Measurements from ENCODE around the gene PDLIM3. TPM values are rescaled to one million over a fixed set of nuclear protein-coding genes. Genes with fewer than 3 reads are reported as not detected.
"Not testable (repeated sequence)": the region's sequence is repeated elsewhere in the genome, so short reads cannot be mapped to it uniquely, and the experiment has no call there.

PDLIM3 gene
- polyA plus RNA-seq, 4 donors, result 3.8 to 7.2 (median 4.2) TPM

GRCh38 chr4:185523862-185524261 lies 11.4 kb downstream of the PDLIM3 start:
- no peak for DNase-seq (ENCODE audit: low read depth in 4 of 4, low spot score in 3 of 4)

GRCh38 chr4:185522451-185522850 lies 12.9 kb downstream of the PDLIM3 start:
- DNase-seq (ENCODE audit: low read depth in 4 of 4, low spot score in 3 of 4), result no peak

- DNase-seq (ENCODE audit: low read depth in 4 of 4, low spot score in 3 of 4), result no peak
Measured at GRCh38 chr4:185520119-185520518, 15.2 kb downstream of the PDLIM3 start.

DNA sequence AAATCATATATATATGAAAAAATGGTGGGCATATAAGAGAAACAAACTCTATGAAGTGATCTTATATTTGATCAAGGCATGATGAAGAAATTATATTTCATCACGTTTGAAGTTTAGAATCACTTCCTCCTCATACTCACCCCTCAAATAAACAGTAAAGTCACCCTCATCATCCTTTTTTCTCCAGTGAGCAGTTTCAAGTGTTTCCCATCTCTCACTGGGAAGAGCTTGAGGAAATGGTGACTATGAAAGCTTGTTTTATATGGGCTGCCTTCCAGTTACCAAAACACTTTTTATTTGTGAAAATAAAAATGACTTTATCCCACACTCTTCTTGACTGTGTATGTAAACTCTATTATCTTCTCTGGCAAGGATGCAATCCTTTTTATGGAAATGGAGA lies 16.8 kb downstream of the PDLIM3 start:
- no peak for DNase-seq (ENCODE audit: low read depth in 4 of 4, low spot score in 3 of 4)

DNA sequence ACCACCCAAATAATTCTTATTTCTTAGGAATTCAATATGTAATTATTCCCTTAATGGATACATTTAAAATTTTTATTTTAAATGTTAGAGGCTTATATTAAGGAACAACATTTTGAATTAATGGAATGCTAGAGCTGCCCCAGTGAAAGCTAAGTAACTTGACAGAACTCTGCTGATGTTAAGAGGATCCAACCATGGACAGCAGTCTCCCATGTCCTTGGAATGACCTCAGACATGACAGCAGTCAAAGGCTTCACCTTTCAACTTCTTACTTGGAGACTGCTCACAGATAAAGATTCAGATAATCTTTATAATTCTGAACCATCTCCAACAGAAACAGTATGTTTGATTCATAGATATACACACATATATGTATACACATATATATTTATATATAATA lies 17.2 kb downstream of the PDLIM3 start:
- DNase-seq (ENCODE audit: low read depth in 4 of 4, low spot score in 3 of 4), result no peak

DNA sequence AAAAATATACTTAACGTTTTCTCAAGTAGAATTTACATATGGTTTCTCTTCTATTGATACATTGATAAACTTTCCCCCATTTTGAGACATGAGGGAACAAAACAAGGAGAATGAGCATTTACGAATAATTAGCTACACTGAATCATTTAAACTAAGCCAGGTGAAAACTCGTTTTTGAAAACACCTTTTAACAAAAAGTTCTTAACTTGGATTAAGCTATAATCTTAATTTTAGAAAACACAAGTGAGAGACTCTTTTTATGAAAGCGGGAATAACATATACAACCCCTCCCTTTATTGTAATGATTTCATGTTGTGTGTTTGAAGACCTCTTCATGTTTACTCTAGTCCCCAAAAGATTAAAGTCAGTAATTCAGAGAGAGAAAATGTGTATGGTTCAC lies 20.1 kb downstream of the PDLIM3 start:
- DNase-seq (ENCODE audit: low read depth in 4 of 4, low spot score in 3 of 4), result no peak

DNA sequence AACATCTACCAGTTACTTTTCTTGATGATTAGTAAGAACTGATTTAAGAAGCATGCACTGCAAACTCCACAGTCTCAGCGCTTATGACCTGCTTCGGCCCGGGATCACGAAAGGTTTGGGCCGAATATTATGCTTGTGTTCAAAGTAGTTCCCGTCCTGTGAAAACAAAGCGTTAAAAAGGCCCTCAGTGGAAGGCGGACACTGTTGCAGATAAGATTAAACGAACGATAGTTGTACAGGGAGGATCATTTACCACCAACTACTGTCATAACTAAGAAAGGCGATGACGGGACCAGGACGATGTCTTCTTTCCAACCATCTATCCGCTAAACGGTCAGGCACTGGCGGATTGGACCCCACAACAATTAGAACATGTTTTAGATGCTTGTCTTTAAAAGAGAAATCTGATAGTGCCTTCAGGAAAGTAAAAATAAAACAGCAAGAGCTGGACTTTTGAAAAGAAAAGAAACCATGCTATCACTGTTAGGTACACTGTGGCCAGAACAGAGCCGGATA lies 21.1 kb downstream of the PDLIM3 start:
- no peak for DNase-seq (ENCODE audit: low read depth in 4 of 4, low spot score in 3 of 4)

GRCh38 chr4:185513489-185514181 lies 21.7 kb downstream of the PDLIM3 start:
- DNase-seq (ENCODE audit: low read depth in 4 of 4, low spot score in 3 of 4), result no peak

DNA sequence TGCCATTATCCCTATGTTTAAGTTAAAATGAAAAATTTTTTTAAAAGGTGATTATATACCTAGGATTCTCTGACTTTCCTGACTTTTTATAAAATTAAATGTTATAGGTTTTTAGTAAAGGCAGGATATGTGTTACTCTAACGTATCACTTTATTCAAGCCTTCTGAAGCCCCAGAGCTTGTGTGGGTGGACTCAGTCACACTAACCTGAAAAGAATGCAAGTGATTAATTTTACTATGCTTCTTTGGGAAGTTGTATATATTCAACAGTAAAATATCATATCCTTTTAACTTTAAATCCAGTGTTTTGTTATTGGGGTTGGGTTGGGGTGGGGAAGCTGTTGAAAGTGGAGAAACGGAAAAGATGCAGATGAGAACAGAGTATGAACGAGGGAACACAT lies 22.8 kb downstream of the PDLIM3 start:
- DNase-seq (ENCODE audit: low read depth in 4 of 4, low spot score in 3 of 4), result no peak

GRCh38 chr4:185511243-185511642 lies 24.1 kb downstream of the PDLIM3 start:
- DNase-seq (ENCODE audit: low read depth in 4 of 4, low spot score in 3 of 4), result not testable (repeated sequence)

DNA sequence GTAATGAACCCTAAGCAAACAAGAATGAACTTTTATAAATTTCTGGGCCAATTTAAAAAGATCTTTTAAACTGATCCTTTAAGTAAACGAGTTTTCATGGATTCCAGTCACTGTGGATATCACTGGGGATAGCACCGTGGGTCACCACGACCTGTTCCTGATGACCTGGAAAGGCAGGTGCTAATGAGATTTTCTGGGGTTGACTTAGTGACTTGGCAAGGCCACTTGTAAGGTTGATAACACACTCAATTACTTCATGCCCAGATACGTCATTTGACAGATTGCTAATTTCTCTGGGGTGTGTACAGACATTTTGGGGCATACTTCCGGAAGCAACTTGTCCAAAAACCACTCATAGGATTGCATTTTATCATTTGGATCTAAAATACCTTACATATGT lies 24.5 kb downstream of the PDLIM3 start:
- no peak for DNase-seq (ENCODE audit: low read depth in 4 of 4, low spot score in 3 of 4)

DNA sequence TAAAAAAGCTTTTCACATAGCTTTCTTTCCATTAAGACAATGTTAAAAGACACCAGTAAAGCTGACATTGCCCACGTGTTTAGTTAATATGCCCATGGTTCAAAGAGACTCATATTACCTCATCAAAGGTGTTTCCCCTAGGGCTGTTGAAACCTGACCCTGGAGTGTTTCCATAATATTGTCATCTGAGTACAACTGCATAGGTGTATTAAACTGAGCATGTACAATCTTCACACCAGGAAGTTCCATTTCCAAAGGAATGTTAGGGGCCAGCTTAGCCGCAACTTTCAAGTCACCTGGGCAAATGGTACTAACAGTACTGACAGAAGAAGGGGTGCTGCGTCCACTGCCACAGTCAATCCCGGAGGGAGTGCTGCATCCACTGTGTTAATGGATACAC lies 27.1 kb downstream of the PDLIM3 start:
- peak in 1 of 4 donors; percentile 29 for DNase-seq (ENCODE audit: low read depth in 4 of 4, low spot score in 3 of 4)

GRCh38 chr4:185506422-185506821 lies 28.9 kb downstream of the PDLIM3 start:
- no peak for DNase-seq (ENCODE audit: low read depth in 4 of 4, low spot score in 3 of 4)

GRCh38 chr4:185504098-185505047 lies 30.9 kb downstream of the PDLIM3 start:
- peak; percentile 76 to 86 (median 83) for DNase-seq (ENCODE audit: low read depth in 4 of 4, low spot score in 3 of 4)

GRCh38 chr4:185502386-185502785 lies 32.9 kb downstream of the PDLIM3 start:
- DNase-seq (ENCODE audit: low read depth in 4 of 4, low spot score in 3 of 4), result no peak

GRCh38 chr4:185500576-185500975 lies 34.7 kb downstream of the PDLIM3 start:
- no peak for DNase-seq (ENCODE audit: low read depth in 4 of 4, low spot score in 3 of 4)

- no peak for DNase-seq (ENCODE audit: low read depth in 4 of 4, low spot score in 3 of 4)
Measured at GRCh38 chr4:185500035-185500434, 35.3 kb downstream of the PDLIM3 start.

GRCh38 chr4:185488650-185489049 lies 46.7 kb downstream of the PDLIM3 start:
- no peak for DNase-seq (ENCODE audit: low read depth in 4 of 4, low spot score in 3 of 4)

- no peak for DNase-seq (ENCODE audit: low read depth in 4 of 4, low spot score in 3 of 4)
Measured at GRCh38 chr4:185481401-185481800, 53.9 kb downstream of the PDLIM3 start.

DNA sequence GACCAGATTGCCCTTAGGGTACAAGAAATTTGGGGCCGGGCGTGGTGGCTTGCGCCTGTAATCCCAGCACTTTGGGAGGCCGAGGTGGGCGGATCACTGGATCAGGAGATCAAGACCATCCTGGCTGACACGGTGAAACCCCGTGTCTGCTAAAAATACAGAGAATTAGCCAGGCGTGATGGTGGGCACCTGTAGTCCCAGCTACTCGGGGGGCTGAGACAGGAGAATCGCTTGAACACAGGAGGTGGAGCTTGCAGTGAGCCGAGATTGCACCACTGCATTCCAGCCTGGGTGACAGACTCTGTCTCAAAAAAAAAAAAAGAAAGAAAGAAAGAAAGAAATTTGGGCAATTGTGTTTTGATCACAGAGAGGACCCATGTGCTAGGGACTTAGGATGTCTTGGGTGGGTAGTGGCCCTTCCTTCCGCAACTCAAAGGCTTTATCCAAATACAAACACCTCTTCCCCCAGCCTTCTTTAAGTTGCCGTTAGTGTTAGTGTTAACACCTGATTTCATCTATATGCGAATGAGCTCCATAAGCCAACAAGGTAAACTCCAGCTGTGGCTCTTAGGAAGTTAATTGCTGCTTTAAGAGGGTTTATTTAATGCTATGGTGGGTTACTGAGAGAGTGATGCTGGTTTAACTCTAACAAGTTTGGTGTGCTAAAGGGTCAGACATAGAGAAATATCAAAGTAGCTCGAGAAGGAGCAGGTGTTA lies 55.1 kb downstream of the PDLIM3 start:
- no peak for DNase-seq (ENCODE audit: low read depth in 4 of 4, low spot score in 3 of 4)

DNA sequence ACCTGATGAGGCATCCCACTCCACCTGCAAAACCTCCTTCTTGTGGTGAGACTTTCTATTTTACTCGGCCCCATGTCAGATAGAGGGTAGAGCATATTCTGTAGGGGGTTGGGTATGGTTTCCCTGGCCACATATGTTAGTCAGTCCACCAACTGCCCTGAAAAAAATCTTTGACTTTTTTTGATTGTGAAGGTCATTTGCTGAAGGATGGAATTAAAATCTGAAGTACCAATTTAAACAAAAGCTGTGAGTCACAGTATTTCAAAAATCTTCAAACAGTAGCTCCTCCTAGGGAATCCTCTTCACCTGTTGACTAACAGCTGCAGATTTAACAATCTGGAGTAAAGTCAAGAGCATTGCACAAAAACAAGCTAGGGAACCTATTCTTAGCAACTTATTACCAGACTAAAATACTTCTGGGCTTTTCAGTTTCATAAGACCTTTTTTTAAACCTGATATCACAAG lies 55.8 kb downstream of the PDLIM3 start:
- DNase-seq (ENCODE audit: low read depth in 4 of 4, low spot score in 3 of 4), result no peak
